HL-60/S4 (cell line): ENCODE results near the gene XRCC5.

Experiments
- in situ Hi-C: fragments of 300-500 bp; cut with MboI; formaldehyde crosslinking; loops from 2 replicates; pipeline ENCODE4 v1.14.3; 2022; ENCODE audit warnings: low sequenced_read_pairs

XRCC5 gene

GRCh38 chr2:216083464-216084281, 25.5 kb upstream of the XRCC5 start:
- in situ Hi-C loops: no loop called here

- in situ Hi-C loops: no loop called here
Observed at GRCh38 chr2:216084547-216084946, 24.6 kb upstream of the XRCC5 start.

- in situ Hi-C loops: no loop called here
Observed at GRCh38 chr2:216086207-216086893, 22.8 kb upstream of the XRCC5 start.

- in situ Hi-C loops: no loop called here
Observed at GRCh38 chr2:216090369-216090786, 18.8 kb upstream of the XRCC5 start.

- in situ Hi-C loops: no loop called here
Observed at GRCh38 chr2:216092646-216093045, 16.5 kb upstream of the XRCC5 start.

GRCh38 chr2:216094701-216095100, 14.4 kb upstream of the XRCC5 start:
- in situ Hi-C loops: no loop called here

- in situ Hi-C loops: no loop called here
Observed at GRCh38 chr2:216098421-216099334, 10.5 kb upstream of the XRCC5 start.

- in situ Hi-C loops: no loop called here
Observed at GRCh38 chr2:216101109-216101508, 8.0 kb upstream of the XRCC5 start.

GRCh38 chr2:216103213-216103612, 5.9 kb upstream of the XRCC5 start:
- in situ Hi-C loops: no loop called here

- in situ Hi-C loops: no loop called here
Observed at GRCh38 chr2:216104691-216105090, 4.5 kb upstream of the XRCC5 start.

GRCh38 chr2:216107320-216107719, 1.8 kb upstream of the XRCC5 start:
- in situ Hi-C loops: no loop called here

- in situ Hi-C loops: no loop called here
Observed at GRCh38 chr2:216107760-216108159, 1.4 kb upstream of the XRCC5 start.

GRCh38 chr2:216108310-216108966, 710 bp upstream of the XRCC5 start:
- in situ Hi-C loops: no loop called here

GRCh38 chr2:216109962-216110614, 940 bp downstream of the XRCC5 start:
- in situ Hi-C loops: no loop called here

- in situ Hi-C loops: no loop called here
Observed at GRCh38 chr2:216110620-216111019, 1.5 kb downstream of the XRCC5 start.

- in situ Hi-C loops: no loop called here
Observed at GRCh38 chr2:216111122-216111521, 2.0 kb downstream of the XRCC5 start.

GRCh38 chr2:216112926-216113325, 3.8 kb downstream of the XRCC5 start:
- in situ Hi-C loops: no loop called here

- in situ Hi-C loops: no loop called here
Observed at GRCh38 chr2:216113572-216113971, 4.4 kb downstream of the XRCC5 start.

GRCh38 chr2:216114382-216114713, 5.2 kb downstream of the XRCC5 start:
- in situ Hi-C loops: no loop called here
